ENCODE results near the gene TKFC.
A peak's percentile ranks its signal among the peaks of the same experiment; 100 is the strongest.

Gene TKFC

DNA sequence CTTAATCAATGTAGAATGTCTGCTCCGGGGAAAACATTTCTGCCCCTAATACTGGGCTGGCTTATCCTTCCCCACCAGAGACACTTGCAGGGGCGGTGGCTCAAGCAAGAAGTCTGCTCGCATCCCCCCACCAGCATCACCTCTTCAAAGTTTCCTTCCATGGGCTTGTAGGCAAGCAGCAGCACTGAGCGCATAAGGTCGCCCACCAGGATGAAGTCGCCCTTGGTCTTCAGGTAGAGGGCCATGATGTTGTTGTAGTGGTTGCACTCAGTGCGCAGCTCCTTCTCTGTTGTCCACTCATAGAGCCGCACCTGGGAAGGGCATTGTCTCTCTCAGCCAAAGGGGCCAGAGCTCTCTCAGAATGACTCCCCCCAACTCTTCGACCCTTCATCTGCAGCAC, 29.3 kb upstream of the TKFC start:
- peaks cover 58% of the 10 kb centered on the region for H3K36me3 Mint-ChIP-seq (ENCODE audit: low read depth)
- no peaks in the 10 kb centered on the region for H3K27me3 Mint-ChIP-seq
- no peak overlapping the region for H3K27ac Mint-ChIP-seq
- H3K4me1 Mint-ChIP-seq (ENCODE audit: low read depth), result peaks cover 8% of the 10 kb centered on the region
- no peaks in the 10 kb centered on the region for H3K9me3 Mint-ChIP-seq
- no peak overlapping the region for H3K4me3 Mint-ChIP-seq

- H3K4me1 Mint-ChIP-seq (ENCODE audit: low read depth), result peaks cover 5% of the 10 kb centered on the region
- H3K27ac Mint-ChIP-seq, result no peak overlapping the region
- H3K36me3 Mint-ChIP-seq (ENCODE audit: low read depth), result peaks cover 50% of the 10 kb centered on the region
- H3K9me3 Mint-ChIP-seq, result no peaks in the 10 kb centered on the region
- no peaks in the 10 kb centered on the region for H3K27me3 Mint-ChIP-seq
- H3K4me3 Mint-ChIP-seq, result no peak overlapping the region
Measured at GRCh38 chr11:61305417-61305816, 27.6 kb upstream of the TKFC start.

GRCh38 chr11:61306221-61306620, 26.8 kb upstream of the TKFC start:
- no peaks in the 10 kb centered on the region for H3K27me3 Mint-ChIP-seq
- H3K27ac Mint-ChIP-seq, result no peak overlapping the region
- peaks cover 8% of the 10 kb centered on the region for H3K4me1 Mint-ChIP-seq (ENCODE audit: low read depth)
- no peaks in the 10 kb centered on the region for H3K9me3 Mint-ChIP-seq
- H3K36me3 Mint-ChIP-seq (ENCODE audit: low read depth), result peaks cover 46% of the 10 kb centered on the region
- no peak overlapping the region for H3K4me3 Mint-ChIP-seq

DNA sequence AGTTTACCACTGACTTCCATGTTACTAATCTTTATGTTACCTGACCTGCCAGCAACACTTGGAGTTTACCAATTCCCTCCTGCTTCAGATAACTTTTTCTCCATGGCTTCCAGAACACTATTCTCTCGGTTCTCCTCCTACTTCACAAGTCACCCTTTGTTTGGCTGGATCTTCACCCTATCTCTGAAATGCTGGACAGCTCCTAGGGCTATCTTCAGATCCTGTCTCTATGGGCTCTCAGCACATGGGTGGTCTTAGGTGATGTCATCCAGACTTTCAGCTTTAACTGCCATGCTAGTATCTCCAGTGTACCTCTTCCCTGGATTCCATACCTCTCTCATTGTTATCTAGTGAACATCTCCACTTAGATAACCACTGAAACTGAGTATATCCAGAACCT, 25.7 kb upstream of the TKFC start:
- no peaks in the 10 kb centered on the region for H3K9me3 Mint-ChIP-seq
- no peak overlapping the region for H3K27ac Mint-ChIP-seq
- no peaks in the 10 kb centered on the region for H3K27me3 Mint-ChIP-seq
- H3K4me3 Mint-ChIP-seq, result no peak overlapping the region
- H3K4me1 Mint-ChIP-seq (ENCODE audit: low read depth), result peaks cover 8% of the 10 kb centered on the region
- peaks cover 42% of the 10 kb centered on the region for H3K36me3 Mint-ChIP-seq (ENCODE audit: low read depth)

- Mint-ChIP-seq H3K4me1 (ENCODE audit: low read depth) (peaks cover 8% of the 10 kb centered on the region), H3K27me3 (no peaks in the 10 kb centered on the region), H3K27ac (no peak overlapping the region), H3K9me3 (no peaks in the 10 kb centered on the region), H3K36me3 (ENCODE audit: low read depth) (peaks cover 37% of the 10 kb centered on the region), H3K4me3 (no peak overlapping the region)
Measured at GRCh38 chr11:61309141-61309540, 23.9 kb upstream of the TKFC start.

DNA sequence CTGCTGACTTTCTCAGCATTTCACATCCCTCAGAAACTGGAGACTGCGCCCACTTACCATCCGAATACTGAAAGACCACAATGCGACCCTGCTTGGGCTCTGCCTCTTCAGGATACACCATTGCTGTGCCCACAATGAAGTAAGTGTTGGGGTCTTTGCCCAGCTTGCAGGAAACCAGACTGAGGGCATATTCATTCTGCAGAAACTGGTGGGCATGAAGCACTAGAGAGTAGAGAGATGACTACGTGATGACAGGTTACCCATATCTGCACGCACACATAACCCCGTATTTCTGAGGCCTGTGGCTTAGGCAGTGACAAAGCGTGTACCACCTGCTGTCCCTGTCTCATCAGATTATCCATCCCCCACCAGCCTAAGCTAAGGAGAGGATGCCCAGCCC, 23.3 kb upstream of the TKFC start:
- peak overlapping the region; percentile 49 for H3K27ac Mint-ChIP-seq

GRCh38 chr11:61310749-61311148, 22.3 kb upstream of the TKFC start:
- Mint-ChIP-seq H3K4me3 (no peak overlapping the region), H3K36me3 (ENCODE audit: low read depth) (peaks cover 42% of the 10 kb centered on the region), H3K9me3 (no peaks in the 10 kb centered on the region), H3K4me1 (ENCODE audit: low read depth) (peaks cover 8% of the 10 kb centered on the region), H3K27ac (no peak overlapping the region), H3K27me3 (no peaks in the 10 kb centered on the region)

More for the DNA sequence above, 23.3 kb upstream of the TKFC start:
- Mint-ChIP-seq H3K36me3 (ENCODE audit: low read depth) (peaks cover 38% of the 10 kb centered on the region), H3K9me3 (no peaks in the 10 kb centered on the region), H3K27me3 (no peaks in the 10 kb centered on the region), H3K4me3 (no peak overlapping the region), H3K4me1 (ENCODE audit: low read depth) (peaks cover 8% of the 10 kb centered on the region)

DNA sequence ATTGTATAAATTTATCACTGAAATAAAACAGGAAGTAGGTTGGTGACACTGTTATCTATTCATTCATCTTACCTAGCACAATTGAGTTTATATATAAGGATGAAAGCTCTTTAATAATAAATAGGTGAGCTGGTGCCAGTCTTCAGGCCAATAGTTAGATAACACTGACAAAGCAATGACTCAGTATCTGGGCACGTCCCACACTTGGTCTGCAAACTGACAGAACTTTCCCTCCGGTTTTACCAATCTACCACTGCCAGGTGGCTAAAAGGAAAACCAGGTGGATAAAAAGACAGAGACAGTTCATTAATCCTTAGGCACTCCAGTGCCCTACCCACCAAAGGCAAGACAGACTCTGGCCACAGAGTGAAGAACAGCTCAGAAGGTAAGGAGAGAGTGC, 17.8 kb upstream of the TKFC start:
- no peak overlapping the region for H3K27ac Mint-ChIP-seq
- no peaks in the 10 kb centered on the region for H3K9me3 Mint-ChIP-seq
- H3K4me1 Mint-ChIP-seq (ENCODE audit: low read depth), result peaks cover 4% of the 10 kb centered on the region
- peaks cover 68% of the 10 kb centered on the region for H3K36me3 Mint-ChIP-seq (ENCODE audit: low read depth)
- H3K27me3 Mint-ChIP-seq, result no peaks in the 10 kb centered on the region
- no peak overlapping the region for H3K4me3 Mint-ChIP-seq

- H3K4me1 Mint-ChIP-seq (ENCODE audit: low read depth), result peaks cover 30% of the 10 kb centered on the region
- peaks cover 82% of the 10 kb centered on the region for H3K36me3 Mint-ChIP-seq (ENCODE audit: low read depth)
- H3K9me3 Mint-ChIP-seq, result no peaks in the 10 kb centered on the region
- no peak overlapping the region for H3K27ac Mint-ChIP-seq
- no peaks in the 10 kb centered on the region for H3K27me3 Mint-ChIP-seq
- no peak overlapping the region for H3K4me3 Mint-ChIP-seq
Measured at GRCh38 chr11:61325649-61326414, 7.2 kb upstream of the TKFC start.

DNA sequence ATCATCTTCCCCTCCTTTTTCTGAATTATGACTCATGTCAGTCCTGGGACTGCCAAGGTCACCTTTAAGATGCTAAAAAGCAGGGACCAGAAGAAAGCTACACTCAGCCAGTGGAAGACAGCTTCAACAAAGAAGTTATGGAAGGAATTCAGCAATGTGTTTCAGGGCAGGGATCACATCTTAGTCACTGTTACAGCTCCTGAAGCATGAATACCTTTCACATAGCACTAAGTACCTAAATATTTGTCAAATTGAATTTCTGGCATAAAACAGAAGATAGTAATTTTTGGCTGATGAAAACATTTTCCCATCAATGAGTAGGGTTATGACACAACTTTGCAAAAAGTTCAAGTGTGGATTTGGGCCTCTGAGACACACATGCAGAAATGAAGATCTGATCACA, 5.4 kb upstream of the TKFC start:
- Mint-ChIP-seq H3K4me3 (no peak overlapping the region), H3K27me3 (no peaks in the 10 kb centered on the region), H3K4me1 (ENCODE audit: low read depth) (peaks cover 47% of the 10 kb centered on the region), H3K27ac (no peak overlapping the region), H3K9me3 (no peaks in the 10 kb centered on the region), H3K36me3 (ENCODE audit: low read depth) (peaks cover 81% of the 10 kb centered on the region)

- H3K9me3 Mint-ChIP-seq, result no peaks in the 10 kb centered on the region
- peaks cover 75% of the 10 kb centered on the region for H3K36me3 Mint-ChIP-seq (ENCODE audit: low read depth)
- H3K4me3 Mint-ChIP-seq, result no peak overlapping the region
- H3K27me3 Mint-ChIP-seq, result no peaks in the 10 kb centered on the region
- H3K4me1 Mint-ChIP-seq (ENCODE audit: low read depth), result peaks cover 49% of the 10 kb centered on the region
- no peak overlapping the region for H3K27ac Mint-ChIP-seq
Measured at GRCh38 chr11:61328351-61328750, 4.7 kb upstream of the TKFC start.

DNA sequence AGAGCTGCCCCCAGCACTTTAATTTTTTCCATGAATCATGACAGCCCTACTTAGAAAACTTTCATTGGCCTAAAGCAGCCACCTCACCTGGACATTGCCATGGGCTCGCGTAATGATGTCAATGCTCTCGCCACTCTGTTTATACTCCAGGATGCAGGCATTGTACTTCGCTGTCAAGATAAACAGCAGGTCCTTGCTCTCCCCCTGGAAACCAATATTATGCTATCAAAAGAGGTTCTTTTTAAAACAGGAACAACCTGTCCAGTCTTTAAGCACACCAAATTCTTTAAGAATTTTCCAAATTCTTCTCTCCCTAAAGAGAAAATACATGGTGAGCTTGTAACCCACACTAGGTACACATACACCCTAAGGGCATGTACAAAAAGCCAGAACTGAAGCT, 3.2 kb upstream of the TKFC start:
- Mint-ChIP-seq H3K9me3 (no peaks in the 10 kb centered on the region), H3K27me3 (no peaks in the 10 kb centered on the region), H3K27ac (no peak overlapping the region), H3K36me3 (ENCODE audit: low read depth) (peaks cover 63% of the 10 kb centered on the region), H3K4me1 (ENCODE audit: low read depth) (peaks cover 63% of the 10 kb centered on the region), H3K4me3 (no peak overlapping the region)

DNA sequence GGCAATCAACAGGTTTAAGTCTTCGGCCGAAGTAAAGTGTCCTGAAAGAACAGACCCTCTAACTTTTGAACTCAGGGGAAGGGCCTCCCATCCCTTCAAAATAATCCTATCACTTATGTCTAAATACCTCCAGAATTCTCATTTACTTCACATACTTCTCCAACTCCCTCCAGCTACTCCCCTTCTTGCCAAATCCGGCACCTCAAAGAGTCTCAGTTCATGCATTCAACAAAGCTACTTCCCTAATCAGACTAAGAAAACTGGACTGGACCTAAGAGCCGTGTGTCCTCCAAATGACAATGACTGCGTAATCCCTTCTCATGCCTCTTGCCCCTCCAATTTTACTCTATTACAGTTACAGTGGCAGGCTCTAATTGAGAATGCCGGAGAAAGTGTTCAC, 1.4 kb upstream of the TKFC start:
- Mint-ChIP-seq H3K27ac (peak overlapping the region; percentile 98), H3K9me3 (no peaks in the 10 kb centered on the region), H3K36me3 (ENCODE audit: low read depth) (peaks cover 46% of the 10 kb centered on the region), H3K4me1 (ENCODE audit: low read depth) (peaks cover 77% of the 10 kb centered on the region), H3K4me3 (peak overlapping the region; percentile 98), H3K27me3 (no peaks in the 10 kb centered on the region)

DNA sequence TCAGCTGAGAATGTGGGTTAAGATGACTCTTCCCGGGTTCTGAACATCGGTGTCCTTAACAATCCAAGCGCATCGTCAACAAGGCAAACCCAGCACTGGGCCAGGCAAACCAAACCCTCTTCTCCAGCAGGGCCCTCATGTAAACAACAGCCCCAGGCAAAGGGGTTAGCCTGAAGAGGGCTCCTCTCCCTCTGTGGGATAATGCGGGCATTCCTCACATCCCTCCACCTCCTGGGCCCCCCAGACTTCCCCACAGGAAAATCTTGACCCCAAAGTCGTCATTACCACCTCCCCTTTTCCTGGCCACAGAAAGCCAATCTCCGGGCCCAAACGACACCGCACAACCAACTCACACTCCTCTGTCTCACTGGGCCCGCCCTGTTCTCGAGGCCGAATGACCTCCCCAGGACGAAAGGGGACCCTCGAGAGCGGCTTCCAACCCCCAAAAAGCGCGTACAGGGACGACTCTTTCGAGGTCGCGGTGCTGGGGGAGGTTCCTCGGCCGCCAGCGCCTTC, 689 bp upstream of the TKFC start:
- H3K27ac Mint-ChIP-seq, result peak overlapping the region; percentile 98
- H3K36me3 Mint-ChIP-seq (ENCODE audit: low read depth), result peaks cover 46% of the 10 kb centered on the region
- no peaks in the 10 kb centered on the region for H3K9me3 Mint-ChIP-seq
- H3K4me3 Mint-ChIP-seq, result peak overlapping the region; percentile 98
- peaks cover 81% of the 10 kb centered on the region for H3K4me1 Mint-ChIP-seq (ENCODE audit: low read depth)
- H3K27me3 Mint-ChIP-seq, result no peaks in the 10 kb centered on the region

DNA sequence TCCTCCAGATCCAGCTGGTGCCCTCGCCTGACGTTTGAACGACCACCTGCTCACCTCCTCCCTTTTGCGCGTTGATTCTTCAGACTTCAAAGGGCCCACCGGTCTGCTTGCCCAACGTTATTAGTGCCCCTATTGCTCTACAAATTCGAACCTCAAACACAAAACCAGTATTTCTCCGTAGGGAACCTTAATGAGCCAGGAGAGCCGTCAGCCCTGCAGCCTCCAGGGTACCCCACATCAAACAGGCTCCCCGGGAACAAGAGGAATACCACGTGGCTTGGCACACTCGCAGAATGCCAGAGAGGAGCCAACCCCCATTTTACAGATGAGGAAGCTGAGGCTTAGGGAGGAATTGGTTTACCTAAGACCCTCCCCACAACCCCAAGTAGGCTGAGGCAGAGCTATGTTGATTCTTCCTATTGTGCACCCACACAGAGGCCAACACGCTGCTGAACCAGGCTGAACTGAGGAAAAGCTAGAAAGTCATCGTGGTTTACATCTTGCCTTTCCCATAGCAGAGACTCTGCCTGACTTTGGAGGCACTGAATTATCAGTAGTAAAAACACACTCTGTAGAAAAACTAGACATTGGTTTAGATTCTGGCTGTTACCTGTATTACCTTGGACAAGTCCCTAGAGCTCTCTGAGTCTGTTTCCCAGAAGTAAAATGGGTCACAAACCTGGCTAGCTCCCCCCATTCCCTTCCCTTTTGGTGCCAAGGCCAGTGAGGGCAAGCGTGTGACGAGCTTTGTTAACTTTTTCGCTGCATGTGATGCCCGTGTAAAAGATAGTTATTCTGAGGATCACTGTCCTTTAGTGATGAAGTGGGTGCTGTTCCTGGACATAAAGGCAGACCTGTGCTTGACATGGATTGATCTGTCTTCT, 764 bp downstream of the TKFC start:
- Mint-ChIP-seq H3K27me3 (no peaks in the 10 kb centered on the region), H3K27ac (peak overlapping the region; percentile 98), H3K36me3 (ENCODE audit: low read depth) (peaks cover 39% of the 10 kb centered on the region), H3K9me3 (no peaks in the 10 kb centered on the region), H3K4me1 (ENCODE audit: low read depth) (peaks cover 69% of the 10 kb centered on the region), H3K4me3 (peak overlapping the region; percentile 98)
